ENCODE data around the gene BRCA1. TPM values are rescaled to one million over a fixed set of nuclear protein-coding genes. Genes with fewer than 3 reads are reported as not detected.
"Not testable (repeated sequence)": the region's sequence is repeated elsewhere in the genome, so short reads cannot be mapped to it uniquely, and the experiment has no call there.

Gene BRCA1
- total RNA-seq, 1 experiment from 2014 or later, result 65.3 TPM

- Histone ChIP-seq H3K4me3 (no peak overlapping the region), H3K4me1 (no peaks in the 10 kb centered on the region), H3K36me3 (no peaks in the 10 kb centered on the region), H3K27me3 (no peaks in the 10 kb centered on the region), H3K27ac (no peak overlapping the region), H3K9me3 (replicated peaks) (no peaks in the 10 kb centered on the region)
- DNase-seq, result no peak
Measured at GRCh38 chr17:43142153-43142552, 17.0 kb upstream of the BRCA1 start.

- H3K27ac ChIP-seq, result no peak overlapping the region
- H3K4me1 ChIP-seq, result peaks cover 11% of the 10 kb centered on the region
- H3K36me3 ChIP-seq, result no peaks in the 10 kb centered on the region
- no peak overlapping the region for H3K4me3 ChIP-seq
- no peak for DNase-seq
- H3K27me3 ChIP-seq, result no peaks in the 10 kb centered on the region
- H3K9me3 ChIP-seq (replicated peaks), result no peaks in the 10 kb centered on the region
Measured at GRCh38 chr17:43140396-43141332, 15.5 kb upstream of the BRCA1 start.

DNA sequence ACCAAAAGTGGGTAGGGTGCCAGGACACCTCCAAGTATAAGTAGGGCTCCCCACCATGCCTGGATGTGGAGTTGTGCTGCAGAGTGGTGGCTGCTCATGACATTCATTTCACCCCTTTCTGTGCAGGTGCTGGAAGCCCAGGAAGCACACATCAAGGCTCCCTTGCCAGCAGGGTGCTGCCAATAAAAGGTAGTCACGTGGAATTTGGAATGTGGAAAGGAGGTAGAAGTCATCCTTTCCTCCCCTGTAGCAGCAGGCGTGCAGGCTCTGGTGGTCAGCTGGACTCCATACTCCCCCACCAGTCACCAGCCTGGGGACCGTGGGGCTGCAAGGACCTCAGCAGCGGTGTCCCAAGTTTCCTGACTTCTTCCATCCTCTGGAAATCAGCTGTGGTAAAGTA lies 13.4 kb upstream of the BRCA1 start:
- DNase-seq; H3K4me3 ChIP-seq; H3K9me3 ChIP-seq (replicated peaks): not testable (repeated sequence)

DNA sequence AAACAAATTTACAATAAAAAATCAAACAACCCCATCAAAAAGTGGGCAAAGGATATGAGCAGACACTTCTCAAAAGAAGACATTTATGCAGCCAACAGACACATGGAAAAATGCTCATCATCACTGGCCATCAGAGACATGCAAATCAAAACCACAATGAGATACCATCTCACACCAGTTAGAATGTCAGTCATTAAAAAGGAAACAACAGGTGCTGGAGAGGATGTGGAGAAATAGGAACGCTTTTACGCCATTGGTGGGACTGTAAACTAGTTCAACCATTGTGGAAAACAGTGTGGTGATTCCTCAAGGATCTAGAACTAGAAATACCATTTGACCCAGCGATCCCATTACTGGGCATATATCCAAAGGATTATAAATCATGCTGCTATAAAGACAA lies 11.4 kb upstream of the BRCA1 start:
- H3K9me3 ChIP-seq (replicated peaks); H3K4me3 ChIP-seq; H3K27me3 ChIP-seq; H3K36me3 ChIP-seq: not testable (repeated sequence)
- peak; percentile 16 to 54 for DNase-seq
- H3K4me1 ChIP-seq, result peaks cover 11% of the 10 kb centered on the region
- peak overlapping the region; percentile 11; the same call in 1 of the 2 replicates for H3K27ac ChIP-seq

More for the DNA sequence above, 13.4 kb upstream of the BRCA1 start:
- not testable (repeated sequence) for H3K27me3 ChIP-seq, H3K27ac ChIP-seq, H3K36me3 ChIP-seq
- H3K4me1 ChIP-seq, result peaks cover 11% of the 10 kb centered on the region

- H3K9me3 ChIP-seq (replicated peaks), result no peaks in the 10 kb centered on the region
- no peak overlapping the region for H3K27ac ChIP-seq
- H3K4me1 ChIP-seq, result peaks cover 11% of the 10 kb centered on the region
- no peak for DNase-seq
- peaks cover 7% of the 10 kb centered on the region; the same call in 1 of the 2 replicates for H3K36me3 ChIP-seq
- H3K27me3 ChIP-seq, result no peaks in the 10 kb centered on the region
- no peak overlapping the region for H3K4me3 ChIP-seq
Measured at GRCh38 chr17:43135454-43135819, 10.3 kb upstream of the BRCA1 start.

DNA sequence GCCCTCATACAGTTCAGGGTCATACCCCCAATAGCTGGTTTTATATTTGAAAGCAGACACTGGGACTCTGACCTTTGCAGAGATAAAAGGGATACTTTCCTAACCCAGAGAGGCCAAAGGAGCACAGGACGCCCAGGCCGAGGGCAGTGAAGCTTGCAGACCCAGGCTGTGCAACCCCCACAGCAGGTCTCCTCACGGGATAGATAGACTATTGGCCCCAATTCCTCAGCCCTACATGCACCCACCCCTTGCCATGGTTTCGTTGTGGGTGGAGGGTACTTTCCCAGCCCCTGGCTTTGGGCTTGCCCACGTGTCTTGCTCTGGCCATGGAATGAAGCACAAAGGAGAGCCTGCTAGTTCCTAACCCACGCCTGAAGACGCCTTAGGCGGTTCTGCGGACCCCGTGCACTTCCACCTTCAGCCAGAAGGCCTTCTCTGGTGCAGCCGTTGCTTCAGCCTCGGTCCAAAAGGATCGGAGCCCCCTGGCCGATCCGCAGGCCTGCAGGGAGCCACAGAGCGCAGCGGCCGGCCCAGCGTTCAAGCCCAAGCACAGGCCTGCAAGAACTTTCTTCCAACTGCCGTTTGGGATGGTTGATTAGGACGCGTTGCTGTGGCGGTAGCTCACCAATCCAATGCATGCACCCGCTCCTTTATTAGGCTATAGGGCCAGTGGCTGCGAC lies 9.8 kb upstream of the BRCA1 start:
- no peaks in the 10 kb centered on the region for H3K9me3 ChIP-seq (replicated peaks)
- no peak overlapping the region for H3K27ac ChIP-seq
- H3K36me3 ChIP-seq, result peaks cover 7% of the 10 kb centered on the region; the same call in 1 of the 2 replicates
- no peaks in the 10 kb centered on the region for H3K27me3 ChIP-seq
- H3K4me3 ChIP-seq, result no peak overlapping the region
- no peak for DNase-seq
- peaks cover 11% of the 10 kb centered on the region for H3K4me1 ChIP-seq

DNA sequence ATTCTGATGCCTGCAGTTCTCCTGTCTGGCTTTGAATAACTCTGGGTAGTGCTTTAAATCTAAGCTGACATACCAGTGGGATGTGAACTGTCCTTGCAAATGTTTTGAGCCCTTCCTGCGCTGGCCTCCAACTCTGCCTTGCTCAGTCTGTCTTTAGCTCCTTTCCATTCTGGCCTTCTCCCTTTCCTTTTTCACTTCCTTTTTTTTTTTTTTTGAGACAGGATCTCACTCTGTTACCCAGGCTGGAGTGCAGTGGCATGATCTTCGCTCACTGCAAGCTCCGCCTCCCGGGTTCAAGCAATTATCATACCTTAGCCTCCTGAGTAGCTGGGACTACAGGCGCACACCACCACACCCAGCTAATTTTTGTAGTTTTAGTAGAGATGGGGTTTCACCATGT lies 8.3 kb upstream of the BRCA1 start:
- H3K4me3 ChIP-seq; DNase-seq; H3K27me3 ChIP-seq; H3K27ac ChIP-seq; H3K36me3 ChIP-seq; H3K9me3 ChIP-seq (replicated peaks): not testable (repeated sequence)
- peaks cover 16% of the 10 kb centered on the region for H3K4me1 ChIP-seq

DNA sequence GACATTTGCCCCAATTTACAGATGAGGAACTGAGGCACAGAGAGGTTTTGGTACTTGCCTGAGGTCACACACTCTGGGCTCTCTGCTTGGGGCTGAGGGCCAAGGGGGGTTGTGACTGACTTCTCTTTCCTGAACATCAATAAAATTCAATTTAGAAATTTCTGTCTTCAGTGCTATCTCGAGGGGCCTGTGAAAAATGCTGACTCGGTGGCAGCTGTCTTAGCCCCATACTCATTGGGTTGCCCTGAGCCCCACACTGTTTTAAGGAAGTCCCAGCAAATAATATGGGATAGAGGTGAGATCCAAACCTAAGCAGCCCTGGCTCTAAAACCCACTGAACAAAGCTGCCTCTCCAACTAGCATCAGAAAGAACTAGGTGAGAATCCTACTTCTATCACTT lies 7.0 kb upstream of the BRCA1 start:
- Histone ChIP-seq H3K36me3 (peaks cover 10% of the 10 kb centered on the region), H3K27ac (no peak overlapping the region), H3K4me1 (peaks cover 16% of the 10 kb centered on the region), H3K9me3 (replicated peaks) (no peaks in the 10 kb centered on the region), H3K4me3 (no peak overlapping the region), H3K27me3 (no peaks in the 10 kb centered on the region)
- DNase-seq, result no peak

DNA sequence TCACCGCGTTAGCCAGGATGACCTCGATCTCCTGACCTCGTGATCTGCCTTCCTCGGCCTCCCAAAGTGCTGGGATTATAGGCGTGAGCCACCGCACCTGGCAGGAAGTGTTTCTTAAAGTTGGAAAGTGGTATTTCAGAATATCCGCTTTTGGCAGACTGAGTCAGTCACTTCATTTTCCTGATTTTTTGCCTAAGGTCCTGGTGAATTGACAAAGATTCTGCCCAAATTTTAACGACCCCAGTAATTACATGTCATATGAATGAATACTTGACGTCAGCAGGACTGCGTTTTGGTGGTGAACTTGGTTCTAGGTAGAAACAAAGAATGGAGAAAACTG lies 4.5 kb upstream of the BRCA1 start:
- Histone ChIP-seq H3K4me3 (no peak overlapping the region), H3K27me3 (no peaks in the 10 kb centered on the region), H3K9me3 (replicated peaks) (no peaks in the 10 kb centered on the region), H3K4me1 (peaks cover 5% of the 10 kb centered on the region; the same call in 1 of the 2 replicates), H3K36me3 (peaks cover 10% of the 10 kb centered on the region), H3K27ac (no peak overlapping the region)
- DNase-seq, result no peak

DNA sequence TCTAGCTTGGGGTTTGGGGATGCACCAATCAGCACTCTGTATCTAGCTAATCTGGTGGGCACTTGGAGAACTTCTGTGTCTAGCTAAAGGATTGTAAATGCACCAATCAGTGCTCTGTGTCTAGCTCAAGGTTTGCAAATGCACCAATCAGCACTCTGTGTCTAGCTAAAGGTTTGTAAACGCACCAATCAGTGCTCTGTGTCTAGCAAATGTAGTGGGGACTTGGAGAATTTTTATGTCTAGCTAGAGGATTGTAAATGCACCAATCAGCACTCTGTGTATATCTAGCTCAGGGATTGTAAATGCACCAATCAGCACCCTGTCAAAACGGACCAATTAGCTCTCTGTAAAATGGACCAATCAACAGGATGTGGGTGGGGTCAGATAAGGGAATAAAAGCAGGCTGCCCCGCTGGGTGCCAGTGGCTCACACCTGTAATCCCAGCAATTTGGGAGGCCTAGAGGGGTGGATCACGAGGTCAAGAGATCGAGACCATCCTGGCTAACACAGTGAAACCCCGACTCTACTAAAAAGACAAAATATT lies 2.2 kb upstream of the BRCA1 start:
- DNase-seq; H3K4me1 ChIP-seq; H3K27ac ChIP-seq; H3K4me3 ChIP-seq; H3K27me3 ChIP-seq; H3K9me3 ChIP-seq (replicated peaks); H3K36me3 ChIP-seq: not testable (repeated sequence)

DNA sequence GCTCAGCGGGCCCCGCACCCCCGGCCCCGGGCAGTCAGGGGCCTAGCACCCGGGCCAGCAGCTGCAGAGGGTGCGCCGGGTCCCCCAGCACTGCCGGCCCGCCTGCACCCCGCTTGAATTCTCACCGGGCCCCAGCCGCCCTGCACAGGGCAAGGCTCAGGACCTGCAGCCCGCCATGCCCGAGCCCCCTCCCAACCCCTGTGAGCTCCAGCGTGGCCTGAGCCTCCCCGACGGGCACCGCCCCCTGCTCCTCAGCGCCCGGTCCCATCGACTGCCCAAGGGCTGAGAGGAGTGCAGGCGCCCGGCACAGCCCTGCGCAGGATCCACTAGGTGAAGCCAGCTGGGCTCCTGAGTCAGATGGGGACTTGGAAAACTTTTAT lies 1.7 kb upstream of the BRCA1 start:
- Histone ChIP-seq H3K27ac (no peak overlapping the region), H3K4me3 (no peak overlapping the region), H3K27me3 (no peaks in the 10 kb centered on the region), H3K9me3 (replicated peaks) (no peaks in the 10 kb centered on the region), H3K4me1 (peaks cover 9% of the 10 kb centered on the region), H3K36me3 (peaks cover 5% of the 10 kb centered on the region)
- DNase-seq, result no peak

- Histone ChIP-seq H3K4me1 (peaks cover 9% of the 10 kb centered on the region), H3K27me3 (no peaks in the 10 kb centered on the region), H3K9me3 (replicated peaks) (no peaks in the 10 kb centered on the region), H3K4me3 (peak overlapping the region; percentile 71), H3K36me3 (peaks cover 9% of the 10 kb centered on the region), H3K27ac (peak overlapping the region; percentile 75)
- no peak for DNase-seq
Measured at GRCh38 chr17:43125967-43126910, 1.1 kb upstream of the BRCA1 start.

DNA sequence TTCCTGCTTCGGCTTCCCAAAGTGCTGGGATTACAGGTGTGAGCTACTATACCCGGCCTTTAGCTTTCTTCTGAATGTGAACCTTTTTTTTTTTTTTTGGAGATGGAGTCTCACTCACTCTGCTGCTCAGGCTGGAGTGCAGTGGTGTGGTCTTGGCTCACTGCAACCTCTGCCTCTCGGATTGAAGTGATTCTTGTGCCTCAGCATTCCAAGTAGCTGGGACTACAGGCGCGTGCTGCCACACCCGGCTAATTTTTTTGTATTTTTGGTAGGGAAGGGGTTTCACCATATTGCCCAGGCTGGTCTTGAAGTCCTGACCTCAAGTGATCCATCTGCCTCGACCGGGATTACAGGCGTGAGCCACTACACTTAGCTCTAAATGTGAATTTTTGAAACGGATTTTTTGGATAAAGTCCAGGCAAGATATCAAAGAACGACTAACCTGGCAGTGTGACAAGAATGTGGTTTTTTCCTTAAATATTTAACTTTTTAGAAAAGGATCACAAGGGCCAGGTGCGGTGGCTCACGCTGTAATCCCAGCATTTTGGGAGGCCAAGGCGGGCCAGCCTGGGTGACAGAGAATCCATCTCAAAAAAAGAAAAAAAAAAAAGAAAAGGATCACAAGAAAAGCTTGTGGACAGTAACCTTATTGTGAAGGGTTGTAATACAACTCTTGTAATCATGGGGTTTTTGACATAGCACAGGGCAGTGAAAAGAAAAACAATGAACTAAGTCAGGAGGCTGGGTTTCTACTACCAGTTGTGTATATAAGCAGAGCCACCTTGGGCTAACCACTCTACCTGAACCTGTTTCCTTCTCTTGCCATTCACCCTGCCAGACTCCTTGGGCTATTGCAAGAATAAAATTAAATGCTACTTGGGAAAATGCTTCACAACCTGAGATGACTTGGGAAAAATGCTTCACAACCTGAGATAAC lies 6.2 kb downstream of the BRCA1 start:
- Histone ChIP-seq H3K36me3 (peaks cover 20% of the 10 kb centered on the region), H3K9me3 (replicated peaks) (no peaks in the 10 kb centered on the region), H3K4me3 (no peak overlapping the region), H3K4me1 (peaks cover 5% of the 10 kb centered on the region; the same call in 1 of the 2 replicates), H3K27ac (no peak overlapping the region), H3K27me3 (no peaks in the 10 kb centered on the region)
- DNase-seq, result peak; percentile 15 to 46

All from SJCRH30 (cell line).